ENCODE measurements around the gene IDH3A.

GRCh38 chr15:78220713-78221112 lies 71.6 kb downstream of the IDH3A start:
- no peak for TF ChIP-seq CTCF (conservative IDR thresholded peaks at IDR 0.05 in 1 of 2, IDR thresholded peaks at IDR 0.05 in 1 of 2; ENCODE audit: low read depth in 1 of 2, low read length in 2 of 2)
- no peak for TF ChIP-seq EZH2 (IDR thresholded peaks at IDR 0.05; ENCODE audit: low read length, missing control alignments)

All from fibroblast of lung (primary cell).